Measurements from ENCODE around the gene SH3RF1.

Gene SH3RF1

GRCh38 chr4:169059306-169060211, 211.2 kb downstream of the SH3RF1 start:
- no peaks in the 10 kb centered on the region for H3K4me1 Mint-ChIP-seq
- H3K36me3 Mint-ChIP-seq (ENCODE audit: insufficient read depth): no peaks in the 10 kb centered on the region
- no peaks in the 10 kb centered on the region for H3K9me3 Mint-ChIP-seq
- H3K27me3 Mint-ChIP-seq: no peaks in the 10 kb centered on the region
- H3K27ac Mint-ChIP-seq (ENCODE audit: low read depth): no peak overlapping the region
- ATAC-seq (replicated peaks; ENCODE audit: extremely low read depth, poor library complexity, severe bottlenecking): no peak
- DNase-seq (ENCODE audit: low spot score in 2 of 2): no peak
- H3K4me3 Mint-ChIP-seq: no peak overlapping the region

DNA sequence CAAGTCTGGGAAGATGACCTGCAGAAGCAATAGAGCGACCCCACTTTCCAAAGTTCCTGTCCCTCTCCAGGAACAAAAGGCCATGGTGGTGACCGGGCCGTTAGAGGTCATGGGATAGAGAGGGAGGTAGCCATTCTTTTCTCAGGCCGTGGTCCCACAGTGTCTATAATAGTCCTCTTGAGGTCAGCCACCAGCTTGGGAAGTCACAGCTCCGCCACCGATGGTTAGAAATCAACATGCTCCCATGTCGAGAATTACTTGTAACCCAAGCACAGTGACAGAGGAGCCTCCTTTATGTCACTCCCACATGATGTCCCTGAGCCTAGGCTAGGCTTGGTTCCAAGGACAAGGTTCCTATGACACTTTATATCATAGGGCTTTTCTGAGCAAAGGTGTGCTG, 212.4 kb downstream of the SH3RF1 start:
- ATAC-seq (replicated peaks; ENCODE audit: extremely low read depth, poor library complexity, severe bottlenecking): no peak
- Mint-ChIP-seq H3K27me3 (no peaks in the 10 kb centered on the region), H3K36me3 (ENCODE audit: insufficient read depth) (no peaks in the 10 kb centered on the region), H3K4me3 (no peak overlapping the region), H3K4me1 (no peaks in the 10 kb centered on the region), H3K9me3 (no peaks in the 10 kb centered on the region), H3K27ac (ENCODE audit: low read depth) (no peak overlapping the region)
- no peak for DNase-seq (ENCODE audit: low spot score in 2 of 2)

DNA sequence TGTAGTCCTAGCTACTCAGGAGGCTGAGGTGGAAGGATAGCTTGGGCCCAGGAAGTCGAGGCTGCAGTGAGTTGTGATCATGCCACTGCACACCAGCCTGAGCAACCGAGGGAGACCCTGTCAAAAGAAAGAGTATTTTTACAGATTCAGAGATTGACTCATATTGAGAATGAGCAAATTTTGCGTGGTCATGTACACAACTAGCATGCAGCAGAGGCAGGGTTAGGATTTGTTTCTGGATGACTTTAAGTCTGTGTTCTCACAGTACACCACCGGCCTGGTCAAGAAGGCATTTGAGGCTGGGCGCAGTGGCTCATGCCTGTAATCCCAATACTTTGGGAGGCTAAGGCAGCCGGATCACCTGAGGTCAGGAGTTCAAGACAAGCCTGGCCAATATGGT, 215.9 kb downstream of the SH3RF1 start:
- no peak for ATAC-seq (replicated peaks; ENCODE audit: extremely low read depth, poor library complexity, severe bottlenecking)
- no peaks in the 10 kb centered on the region for H3K4me1 Mint-ChIP-seq
- no peaks in the 10 kb centered on the region for H3K36me3 Mint-ChIP-seq (ENCODE audit: insufficient read depth)
- no peaks in the 10 kb centered on the region for H3K9me3 Mint-ChIP-seq
- H3K27me3 Mint-ChIP-seq: no peaks in the 10 kb centered on the region
- H3K27ac Mint-ChIP-seq (ENCODE audit: low read depth): no peak overlapping the region
- no peak for DNase-seq (ENCODE audit: low spot score in 2 of 2)
- no peak overlapping the region for H3K4me3 Mint-ChIP-seq

DNA sequence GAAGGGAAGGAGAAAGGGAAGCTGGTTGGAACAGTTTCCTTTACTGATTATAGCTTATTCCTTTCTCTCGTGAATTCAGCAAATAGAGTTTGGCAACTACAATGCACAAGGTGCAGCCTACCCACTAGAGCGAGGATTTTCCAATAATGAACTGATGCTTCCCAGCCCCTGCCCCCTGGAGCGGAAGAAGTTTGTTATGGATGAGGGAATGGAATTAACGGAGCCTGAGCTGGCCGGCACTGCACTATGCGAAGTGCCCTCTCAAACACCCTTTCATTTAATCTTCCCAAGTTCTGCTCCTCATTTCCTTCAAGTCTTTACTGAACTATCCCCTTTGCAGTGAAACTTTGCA, 218.2 kb downstream of the SH3RF1 start:
- no peaks in the 10 kb centered on the region for H3K4me1 Mint-ChIP-seq
- H3K36me3 Mint-ChIP-seq (ENCODE audit: insufficient read depth): no peaks in the 10 kb centered on the region
- no peaks in the 10 kb centered on the region for H3K27me3 Mint-ChIP-seq
- H3K9me3 Mint-ChIP-seq: no peaks in the 10 kb centered on the region
- H3K27ac Mint-ChIP-seq (ENCODE audit: low read depth): no peak overlapping the region
- ATAC-seq (replicated peaks; ENCODE audit: extremely low read depth, poor library complexity, severe bottlenecking): no peak
- no peak overlapping the region for H3K4me3 Mint-ChIP-seq
- no peak for DNase-seq (ENCODE audit: low spot score in 2 of 2)

DNA sequence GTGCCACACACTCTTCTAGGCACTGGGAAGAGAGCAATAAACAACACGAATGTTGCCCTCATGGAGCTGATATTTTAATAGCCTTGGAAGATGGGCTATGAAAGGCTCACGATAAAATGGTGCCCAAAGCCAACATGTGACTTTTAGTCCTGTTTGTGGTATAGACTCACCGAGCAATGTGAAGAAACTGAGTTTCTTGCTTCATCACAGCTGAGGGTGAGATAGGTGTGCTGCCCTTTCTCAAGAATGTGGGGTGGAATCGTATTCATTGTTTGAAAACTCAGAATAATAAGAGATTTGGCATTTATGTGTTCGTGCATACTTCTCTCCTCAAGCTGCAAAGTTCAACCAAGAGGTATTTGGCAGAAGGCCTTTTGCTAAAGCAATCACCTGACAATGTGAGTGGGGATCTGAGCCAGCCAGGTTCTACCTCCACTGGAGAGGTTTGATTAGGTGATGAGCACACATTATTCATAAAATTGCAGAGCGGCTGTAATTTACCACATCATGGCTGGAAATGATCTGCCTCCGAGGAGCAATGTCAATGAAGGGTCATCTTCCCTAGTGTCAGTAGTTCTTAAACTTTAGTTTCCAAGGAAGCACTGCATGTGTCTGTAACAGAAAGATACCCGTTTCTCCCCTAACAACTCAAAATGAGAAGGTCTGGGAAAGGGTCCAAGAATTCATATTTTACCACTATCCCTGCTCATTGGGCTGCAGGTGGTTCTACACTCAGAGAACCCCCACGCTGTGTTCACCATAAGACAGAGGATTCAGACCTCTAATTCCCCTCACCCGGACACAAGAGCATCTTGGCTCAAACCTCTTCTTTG, 218.8 kb downstream of the SH3RF1 start:
- Mint-ChIP-seq H3K9me3 (no peaks in the 10 kb centered on the region), H3K27me3 (no peaks in the 10 kb centered on the region), H3K4me1 (no peaks in the 10 kb centered on the region), H3K27ac (ENCODE audit: low read depth) (no peak overlapping the region), H3K36me3 (ENCODE audit: insufficient read depth) (no peaks in the 10 kb centered on the region), H3K4me3 (no peak overlapping the region)
- ATAC-seq (replicated peaks; ENCODE audit: extremely low read depth, poor library complexity, severe bottlenecking) (no peak), DNase-seq (ENCODE audit: low spot score in 2 of 2) (no peak)

GRCh38 chr4:169050881-169051760, 219.6 kb downstream of the SH3RF1 start:
- no peak for DNase-seq (ENCODE audit: low spot score in 2 of 2)

GRCh38 chr4:169050284-169050683, 220.5 kb downstream of the SH3RF1 start:
- Mint-ChIP-seq H3K36me3 (ENCODE audit: insufficient read depth) (no peaks in the 10 kb centered on the region), H3K27ac (ENCODE audit: low read depth) (no peak overlapping the region), H3K4me1 (no peaks in the 10 kb centered on the region), H3K9me3 (no peaks in the 10 kb centered on the region), H3K4me3 (no peak overlapping the region), H3K27me3 (no peaks in the 10 kb centered on the region)
- ATAC-seq (replicated peaks; ENCODE audit: extremely low read depth, poor library complexity, severe bottlenecking) (no peak), DNase-seq (ENCODE audit: low spot score in 2 of 2) (no peak)

More at GRCh38 chr4:169050881-169051760, 219.6 kb downstream of the SH3RF1 start:
- no peaks in the 10 kb centered on the region for H3K27me3 Mint-ChIP-seq
- no peak overlapping the region for H3K27ac Mint-ChIP-seq (ENCODE audit: low read depth)
- no peak for ATAC-seq (replicated peaks; ENCODE audit: extremely low read depth, poor library complexity, severe bottlenecking)
- H3K4me3 Mint-ChIP-seq: no peak overlapping the region
- no peaks in the 10 kb centered on the region for H3K36me3 Mint-ChIP-seq (ENCODE audit: insufficient read depth)
- H3K4me1 Mint-ChIP-seq: no peaks in the 10 kb centered on the region
- H3K9me3 Mint-ChIP-seq: no peaks in the 10 kb centered on the region

DNA sequence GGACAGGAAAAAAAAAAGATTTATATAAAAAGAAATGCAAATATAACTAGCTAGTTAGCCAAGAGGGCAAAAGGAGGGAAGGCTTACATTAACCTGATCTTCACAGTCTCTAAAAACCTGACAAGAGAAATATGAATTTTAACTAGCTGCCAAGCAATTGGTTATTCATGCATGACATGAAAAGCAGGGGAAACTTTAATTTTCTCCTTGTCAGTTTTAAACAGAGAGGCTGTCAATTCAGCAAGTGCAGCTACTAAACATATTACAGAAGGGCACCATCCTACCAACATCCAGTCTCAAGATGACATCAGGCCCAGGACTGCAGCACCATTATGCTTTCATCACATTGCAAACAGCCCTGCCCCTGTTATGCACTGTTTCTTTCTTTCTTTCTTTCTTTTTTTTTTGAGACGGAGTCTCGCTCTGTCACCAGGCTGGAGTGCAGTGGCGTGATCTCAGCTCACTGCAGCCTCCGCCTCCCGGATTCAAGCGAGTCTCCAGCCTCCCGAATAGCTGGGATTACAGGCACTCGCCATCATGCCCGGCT, 221.8 kb downstream of the SH3RF1 start:
- H3K36me3 Mint-ChIP-seq (ENCODE audit: insufficient read depth): no peaks in the 10 kb centered on the region
- no peaks in the 10 kb centered on the region for H3K9me3 Mint-ChIP-seq
- H3K4me1 Mint-ChIP-seq: no peaks in the 10 kb centered on the region
- no peak overlapping the region for H3K27ac Mint-ChIP-seq (ENCODE audit: low read depth)
- DNase-seq (ENCODE audit: low spot score in 2 of 2) (no peak), ATAC-seq (replicated peaks; ENCODE audit: extremely low read depth, poor library complexity, severe bottlenecking) (no peak)
- H3K4me3 Mint-ChIP-seq: no peak overlapping the region
- no peaks in the 10 kb centered on the region for H3K27me3 Mint-ChIP-seq

- Mint-ChIP-seq H3K36me3 (ENCODE audit: insufficient read depth) (no peaks in the 10 kb centered on the region), H3K4me3 (no peak overlapping the region), H3K27ac (ENCODE audit: low read depth) (no peak overlapping the region), H3K4me1 (no peaks in the 10 kb centered on the region), H3K9me3 (no peaks in the 10 kb centered on the region), H3K27me3 (no peaks in the 10 kb centered on the region)
- DNase-seq (ENCODE audit: low spot score in 2 of 2): no peak
- ATAC-seq (replicated peaks; ENCODE audit: extremely low read depth, poor library complexity, severe bottlenecking): no peak
These were observed 222.8 kb downstream of the SH3RF1 start for GRCh38 chr4:169047956-169048355.

- no peaks in the 10 kb centered on the region for H3K27me3 Mint-ChIP-seq
- H3K4me1 Mint-ChIP-seq: no peaks in the 10 kb centered on the region
- ATAC-seq (replicated peaks; ENCODE audit: extremely low read depth, poor library complexity, severe bottlenecking): no peak
- H3K4me3 Mint-ChIP-seq: no peak overlapping the region
- DNase-seq (ENCODE audit: low spot score in 2 of 2): no peak
- H3K36me3 Mint-ChIP-seq (ENCODE audit: insufficient read depth): no peaks in the 10 kb centered on the region
- no peaks in the 10 kb centered on the region for H3K9me3 Mint-ChIP-seq
- no peak overlapping the region for H3K27ac Mint-ChIP-seq (ENCODE audit: low read depth)
These were observed 224.7 kb downstream of the SH3RF1 start for GRCh38 chr4:169045862-169046584.

GRCh38 chr4:169044714-169045447, 225.9 kb downstream of the SH3RF1 start:
- Mint-ChIP-seq H3K9me3 (no peaks in the 10 kb centered on the region), H3K27me3 (no peaks in the 10 kb centered on the region), H3K4me1 (no peaks in the 10 kb centered on the region), H3K36me3 (ENCODE audit: insufficient read depth) (no peaks in the 10 kb centered on the region), H3K4me3 (no peak overlapping the region), H3K27ac (ENCODE audit: low read depth) (no peak overlapping the region)
- no peak for DNase-seq (ENCODE audit: low spot score in 2 of 2)
- ATAC-seq (replicated peaks; ENCODE audit: extremely low read depth, poor library complexity, severe bottlenecking): no peak

Data from central memory CD8-positive, alpha-beta T cell (primary cell).